MM.1S (cell line): ENCODE measurements around the gene CSF3R.

Experiments used
- CTCF ChIP-seq: fragments of 300-600 bp; sonication (generic); IDR thresholded peaks from 2 replicates; pipeline ENCODE4 v1.5.1; 2016; ENCODE audit warnings: antibody characterized with exemption, low read length, mixed read lengths
- EZH2phosphoT487 ChIP-seq: fragments of 300-600 bp; sonication (generic); IDR thresholded peaks from 2 replicates; pipeline ENCODE4 v1.6.1; 2018; ENCODE audit warnings: antibody characterized with exemption, low read length

DNA sequence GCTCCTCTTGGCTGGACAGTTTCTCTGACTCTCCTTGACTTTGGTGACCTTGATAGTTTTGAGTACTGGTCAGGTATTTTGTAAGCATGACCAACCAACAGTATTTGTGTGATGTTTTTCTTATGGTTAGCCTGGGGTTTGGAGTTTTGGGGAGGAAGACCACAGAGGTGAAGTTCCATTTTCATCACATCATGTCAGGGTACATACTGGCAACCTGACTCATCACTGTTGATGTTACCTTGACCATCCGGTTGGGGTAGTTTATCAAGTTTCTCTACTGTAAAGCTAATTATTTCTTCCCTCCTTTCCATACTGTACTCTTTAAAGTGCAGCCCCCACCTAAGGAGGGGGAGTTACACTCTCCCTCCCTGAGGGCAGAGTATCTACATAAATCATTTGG lies 45.9 kb downstream of the CSF3R start:
- TF ChIP-seq CTCF = no peak
- TF ChIP-seq EZH2phosphoT487 = no peak
